ENCODE data around the gene GABRE. TPM values are rescaled to one million over a fixed set of nuclear protein-coding genes. Genes with fewer than 3 reads are reported as not detected.

Gene GABRE
- total RNA-seq, 2 experiments from 2014 or later, result not detected

Small RNA genes within 50 kb of the gene (microRNA-seq; reads per million reads assigned to microRNA genes)
- gene MIR224 (ENCODE audit: borderline microRNAs expressed, borderline replicate concordance) (not detected), gene MIR452 (ENCODE audit: borderline microRNAs expressed, borderline replicate concordance) (not detected)

Other genes starting within 250 kb of the GABRE start
- gene CNGA2, start 239.9 kb downstream of the GABRE start, total RNA-seq, result not detected
- gene MAGEA4, start 61.8 kb downstream of the GABRE start, total RNA-seq, result not detected
- not detected for gene MAGEA10, start 163.9 kb upstream of the GABRE start, total RNA-seq

All from activated CD8-positive, alpha-beta T cell treated with anti-CD3 and anti-CD28 coated beads for 36 hours (primary cell).